NCI-H1105 (cell line): ENCODE measurements around the gene PROCA1.

Experiments
- DNase-seq: peaks from one replicate; lab custom pipeline; 2025; lab: John Stamatoyannopoulos, UW

The PROCA1 gene

DNA sequence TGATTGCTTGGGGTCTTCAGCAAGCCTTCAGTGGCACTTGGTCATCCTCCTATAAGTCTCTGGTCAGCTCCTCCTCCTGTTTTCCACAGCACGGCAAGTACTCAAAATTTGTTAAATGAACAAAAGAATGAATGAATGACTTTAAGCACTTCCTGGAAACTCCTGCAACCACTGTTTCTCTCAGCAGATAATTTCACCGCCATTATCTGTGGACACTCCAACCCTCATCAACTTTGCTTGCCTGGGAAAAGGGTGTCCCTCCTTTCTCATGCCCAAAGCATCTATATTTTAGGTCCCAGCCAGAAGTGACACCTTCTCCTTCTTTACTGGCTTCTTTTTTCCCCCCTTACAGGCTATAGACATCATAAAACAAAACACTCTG is 4.4 kb downstream of the PROCA1 start:
- DNase-seq = no peak

DNA sequence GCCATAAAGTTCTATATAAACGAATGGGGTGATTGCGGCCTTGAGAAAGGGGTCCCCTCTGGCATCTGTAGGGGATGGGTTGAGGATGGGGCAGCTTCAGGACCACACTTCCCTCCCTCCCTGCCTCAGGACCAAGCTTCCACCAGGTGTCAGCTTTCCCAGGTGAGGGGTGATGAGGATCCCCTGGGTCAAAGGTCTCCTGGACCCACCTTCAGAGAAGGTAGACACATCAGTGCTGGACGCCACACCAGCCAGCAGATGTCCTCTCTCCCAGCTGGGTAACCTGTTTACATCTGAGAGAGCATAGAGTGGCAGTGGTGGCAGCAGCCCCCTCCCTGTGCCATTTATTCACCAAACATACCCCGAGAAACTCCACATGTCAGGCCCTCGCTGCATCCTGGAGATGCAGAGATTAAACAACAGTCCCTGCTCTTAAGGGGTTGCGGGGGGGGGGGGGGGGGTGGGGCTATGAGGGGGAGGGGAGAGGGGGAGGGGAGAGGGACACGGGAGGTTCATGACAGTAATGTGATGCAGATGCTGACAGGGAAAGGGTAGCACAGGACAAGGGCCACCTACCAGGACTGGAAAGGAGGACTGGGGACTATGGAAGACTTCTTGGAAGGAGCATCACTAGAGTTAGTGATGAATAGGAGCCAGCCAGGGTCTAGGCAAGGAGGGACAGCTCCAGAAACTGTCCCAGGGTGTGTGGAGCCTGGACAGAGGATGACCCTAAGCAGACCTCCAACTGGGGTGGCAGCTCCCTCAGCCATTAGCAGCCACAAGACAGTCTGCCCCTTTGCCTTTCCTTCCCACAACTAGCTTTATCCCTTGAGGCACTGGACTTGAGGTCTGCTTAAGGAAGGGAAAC is 5.0 kb downstream of the PROCA1 start:
- DNase-seq = no peak

DNA sequence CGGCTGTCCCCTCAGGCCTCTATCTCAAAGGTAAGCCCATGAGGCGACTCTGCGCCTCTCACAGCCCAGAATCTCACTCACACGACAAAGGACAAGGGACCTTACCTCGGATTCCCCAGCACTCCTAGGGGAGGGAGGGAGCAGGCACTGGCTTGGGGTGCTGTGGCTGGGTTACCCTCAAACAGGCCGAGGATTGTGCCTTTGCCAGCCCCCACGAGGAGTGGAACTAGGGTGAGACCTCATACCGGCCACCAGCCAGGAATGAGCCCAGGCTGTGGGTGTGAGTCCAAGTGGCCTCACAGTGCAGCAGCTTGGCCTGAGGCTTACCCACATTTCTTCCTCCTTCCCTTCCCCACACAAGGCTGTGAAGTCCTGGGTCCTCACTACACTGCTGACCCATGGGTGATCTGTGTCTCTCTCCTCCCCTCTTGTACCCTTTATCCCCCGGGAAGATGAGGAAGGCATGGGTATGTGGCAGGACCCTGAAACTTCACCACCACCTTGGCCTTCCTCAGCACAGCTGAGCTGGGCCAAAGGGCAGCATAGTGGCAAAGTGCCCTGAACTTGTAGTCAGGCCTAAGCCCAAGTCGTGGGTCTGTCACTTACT is 5.9 kb downstream of the PROCA1 start:
- DNase-seq = no peak

DNA sequence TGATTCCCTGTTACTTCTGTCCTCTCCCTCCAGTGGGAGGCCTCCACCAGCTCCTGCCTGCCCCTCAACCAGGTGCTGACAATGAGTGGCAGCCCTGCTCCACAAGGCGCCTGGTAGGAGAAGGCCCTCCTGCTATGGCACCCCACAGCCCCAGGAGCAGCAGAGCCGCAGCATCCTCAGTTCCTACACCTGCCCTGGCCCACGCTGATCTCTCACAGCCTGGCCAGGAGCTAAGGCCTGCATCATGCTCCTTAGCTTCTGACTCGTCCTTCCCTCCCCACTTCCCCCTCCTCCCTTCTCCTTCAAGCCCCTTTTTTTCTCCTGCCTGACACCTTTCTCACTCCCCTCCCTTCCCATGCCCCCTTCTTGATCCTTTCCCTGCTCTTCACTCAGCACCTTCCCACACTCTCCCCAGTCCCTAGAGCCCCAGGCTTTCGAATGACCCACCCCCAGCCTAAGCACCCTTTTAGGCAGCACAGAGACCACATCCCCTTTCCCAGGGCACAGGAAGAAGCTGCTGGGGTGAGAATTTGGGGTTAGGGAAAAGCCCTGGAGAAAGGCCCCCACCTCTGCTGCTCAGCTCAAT is 6.5 kb downstream of the PROCA1 start:
- DNase-seq = no peak

DNA sequence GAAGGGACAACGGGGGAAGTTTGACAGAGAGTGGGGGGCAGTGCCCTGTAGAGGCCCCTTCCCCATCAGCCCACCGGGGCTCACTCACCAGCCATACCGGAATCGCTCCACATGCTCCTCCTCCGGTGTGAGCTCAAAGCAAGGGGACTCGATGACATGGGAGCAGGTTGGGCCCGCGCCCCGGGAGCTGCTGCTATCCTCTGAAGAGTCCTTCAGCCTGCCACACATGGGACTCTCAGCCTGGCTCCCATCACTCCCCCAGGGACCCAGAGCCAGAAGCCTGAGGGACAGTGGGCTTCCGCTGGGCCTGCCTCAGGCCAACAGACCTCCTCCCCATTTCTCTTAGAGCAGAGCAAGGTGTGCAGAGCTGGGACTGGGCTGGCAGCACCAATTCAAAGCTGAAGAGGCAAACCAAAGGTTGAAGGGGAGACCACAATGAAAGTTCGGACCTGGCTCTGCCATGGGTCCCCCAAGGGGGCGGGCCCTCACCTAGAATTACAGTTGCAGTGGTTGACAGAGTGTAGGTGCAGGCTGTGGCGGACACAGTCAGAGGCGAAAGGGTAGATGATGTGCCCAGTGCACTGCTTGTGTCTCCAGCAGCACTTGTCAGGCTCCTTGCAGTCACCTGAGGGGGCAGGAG is 7.3 kb downstream of the PROCA1 start:
- DNase-seq = no peak

DNA sequence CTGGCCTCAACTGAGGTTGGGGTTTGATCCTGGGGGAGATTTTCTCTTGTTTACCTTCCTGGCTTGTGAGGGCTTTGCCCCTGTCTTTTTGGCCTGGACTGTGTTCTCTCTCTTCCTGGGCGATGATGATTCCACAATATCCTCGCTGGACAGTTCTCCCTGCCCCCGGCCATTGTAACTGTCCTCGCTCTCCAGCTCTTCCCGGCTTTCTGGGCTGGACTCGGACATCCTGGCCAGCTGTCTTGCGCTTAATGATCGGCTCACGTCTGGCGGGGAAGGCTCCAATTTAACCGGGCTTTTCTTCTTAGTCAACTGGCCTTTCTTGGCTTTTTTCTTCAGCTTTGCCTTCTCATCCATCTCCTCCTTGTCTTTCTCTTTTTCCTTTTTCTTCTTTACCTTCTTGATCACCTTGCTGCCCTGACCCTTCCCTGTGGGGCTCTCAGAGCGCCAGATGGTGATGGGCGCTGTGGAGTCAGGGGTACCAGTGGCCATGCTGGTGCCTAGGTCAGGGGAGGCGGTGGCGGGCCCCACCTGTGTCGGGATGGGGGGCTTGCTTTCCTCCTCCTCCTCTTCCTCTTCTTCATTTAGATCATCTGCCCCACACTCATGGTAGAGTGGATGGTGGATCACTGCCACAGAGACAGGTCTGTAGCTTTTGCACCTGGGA is 8.0 kb downstream of the PROCA1 start:
- no peak for DNase-seq

DNA sequence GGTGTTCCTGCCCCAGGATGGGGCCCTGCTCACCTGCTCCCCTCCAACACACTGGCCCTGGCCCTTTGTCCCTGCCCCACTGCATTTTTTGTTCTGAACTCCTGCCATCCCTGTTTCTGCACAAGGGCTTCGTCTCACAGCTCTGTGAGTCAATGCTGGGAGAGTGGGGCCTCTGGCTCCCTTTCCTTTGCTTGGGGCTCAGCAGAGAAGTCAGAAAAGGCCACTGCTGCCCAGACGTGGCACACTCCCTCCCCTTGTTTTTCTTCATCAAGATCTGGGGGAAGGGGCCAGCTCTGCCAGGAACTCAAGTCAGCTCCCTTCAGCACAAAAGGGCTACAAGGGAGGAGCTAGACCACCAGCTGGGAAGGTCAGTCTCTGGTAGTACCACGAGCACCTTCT is 8.9 kb downstream of the PROCA1 start:
- DNase-seq = no peak

DNA sequence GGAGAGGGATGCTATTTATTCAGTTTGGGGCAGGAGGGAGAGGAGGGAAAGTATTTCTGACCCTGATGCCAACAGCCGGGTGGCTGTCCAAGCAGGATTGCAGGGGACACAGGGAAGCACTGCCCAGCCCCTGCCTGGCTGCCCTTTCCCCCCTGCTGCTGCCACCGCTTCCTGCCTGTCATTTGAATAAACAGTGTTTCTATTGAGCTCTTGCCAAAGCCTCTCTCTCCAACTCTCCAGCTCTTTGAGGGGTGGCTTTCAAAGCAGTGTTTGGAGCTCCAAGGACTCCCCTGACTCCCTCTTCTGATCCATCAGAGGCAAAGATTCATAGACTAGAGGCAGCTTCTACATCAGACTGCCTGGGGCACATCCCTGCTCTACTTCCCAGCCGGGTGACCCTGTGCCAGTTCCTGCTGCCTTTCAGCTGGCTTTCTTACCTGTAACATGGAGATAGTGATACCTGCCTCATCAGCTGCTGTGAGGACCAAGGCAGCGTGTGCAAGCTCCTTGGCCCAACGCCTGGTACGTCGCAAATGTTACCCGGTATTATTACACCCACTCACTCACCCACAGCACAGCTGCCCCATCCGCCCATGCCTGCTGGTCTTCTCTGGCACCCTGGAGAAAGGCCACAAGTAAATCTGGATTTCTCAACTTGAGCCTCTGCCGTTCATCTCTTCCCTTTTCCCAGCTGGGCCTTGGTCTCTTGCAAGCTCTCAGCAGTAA is 9.5 kb downstream of the PROCA1 start:
- DNase-seq = no peak

DNA sequence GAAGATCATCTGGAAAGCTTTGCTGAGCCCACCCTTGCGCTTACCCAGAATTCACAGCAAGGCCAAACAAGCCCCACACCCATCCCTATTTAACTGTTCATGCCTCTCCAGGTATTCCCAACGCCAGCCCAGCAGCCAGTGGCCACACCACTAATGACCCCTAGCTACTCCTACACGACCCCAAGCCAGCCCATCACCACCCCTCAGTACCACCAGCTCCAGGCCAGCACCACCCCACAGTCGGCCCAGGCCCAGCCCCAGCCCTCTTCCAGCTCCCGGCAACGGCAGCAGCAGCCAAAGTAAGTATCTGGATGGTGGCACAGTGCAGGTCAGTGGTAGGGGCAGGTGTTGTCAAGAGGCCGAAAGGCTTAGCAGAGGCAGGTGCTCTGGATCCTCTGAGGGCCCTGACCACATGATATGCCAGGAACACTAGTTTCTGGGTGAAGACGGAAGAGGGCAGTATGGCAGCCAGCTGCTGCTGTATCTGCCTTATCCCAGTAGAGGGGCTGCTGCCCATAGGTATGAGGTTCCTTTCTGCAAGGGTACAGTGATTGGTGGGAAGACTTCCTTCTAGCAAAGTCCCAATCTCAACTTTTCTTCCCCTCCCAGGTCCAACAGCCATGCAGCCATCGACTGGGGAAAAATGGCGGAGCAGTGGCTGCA is 10.7 kb downstream of the PROCA1 start:
- DNase-seq = no peak

DNA sequence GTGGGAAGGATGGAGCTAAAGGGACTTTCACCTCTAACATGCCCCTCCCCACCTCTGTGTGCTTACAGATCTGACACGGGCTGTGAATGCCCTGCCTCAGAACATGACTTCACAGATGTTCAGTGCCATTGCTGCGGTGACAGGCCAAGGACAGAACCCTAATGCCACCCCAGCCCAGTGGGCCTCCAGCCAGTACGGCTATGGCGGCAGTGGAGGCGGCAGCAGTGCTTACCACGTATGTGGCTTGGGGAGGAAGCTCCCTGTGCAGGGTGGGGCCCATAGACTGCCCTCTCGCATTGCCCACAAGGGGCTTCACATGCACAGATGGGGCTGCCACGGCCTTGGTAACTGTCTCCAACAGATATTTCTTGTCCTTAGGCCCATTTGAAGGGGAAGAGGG is 11.4 kb downstream of the PROCA1 start:
- no peak for DNase-seq

DNA sequence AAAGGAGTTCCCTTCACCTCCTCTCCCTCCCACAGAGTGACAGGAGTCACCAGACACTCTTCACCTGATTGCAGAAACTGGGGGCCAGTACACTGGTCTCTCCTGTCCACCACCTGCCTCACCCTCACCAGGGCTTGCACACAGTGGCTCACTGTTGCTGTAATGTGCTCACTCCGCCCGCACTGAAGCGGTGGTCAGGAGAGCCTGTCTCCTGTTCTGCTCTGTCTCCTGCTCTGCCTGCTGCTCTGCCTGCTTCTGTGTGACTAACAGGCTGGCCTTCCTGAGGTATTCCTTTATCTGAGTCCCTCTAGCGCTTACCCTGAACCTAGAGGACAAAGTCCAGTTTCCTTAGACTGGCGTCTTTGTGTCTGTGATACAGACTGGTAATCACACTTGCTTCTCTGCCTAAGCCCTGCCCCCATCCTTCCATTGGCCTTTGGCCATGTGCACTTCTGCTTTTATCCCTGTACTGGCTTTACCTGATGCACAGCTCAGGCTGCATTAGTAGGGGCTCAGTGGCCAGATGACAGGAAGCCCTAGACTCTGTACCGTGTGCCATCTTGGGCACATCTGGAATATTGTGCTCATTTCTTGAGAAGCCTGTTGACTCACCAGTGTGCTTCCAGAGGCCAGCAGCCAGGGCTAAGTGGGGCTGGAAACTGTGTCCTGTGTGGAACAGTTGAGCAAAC is 13.3 kb downstream of the PROCA1 start:
- no peak for DNase-seq

DNA sequence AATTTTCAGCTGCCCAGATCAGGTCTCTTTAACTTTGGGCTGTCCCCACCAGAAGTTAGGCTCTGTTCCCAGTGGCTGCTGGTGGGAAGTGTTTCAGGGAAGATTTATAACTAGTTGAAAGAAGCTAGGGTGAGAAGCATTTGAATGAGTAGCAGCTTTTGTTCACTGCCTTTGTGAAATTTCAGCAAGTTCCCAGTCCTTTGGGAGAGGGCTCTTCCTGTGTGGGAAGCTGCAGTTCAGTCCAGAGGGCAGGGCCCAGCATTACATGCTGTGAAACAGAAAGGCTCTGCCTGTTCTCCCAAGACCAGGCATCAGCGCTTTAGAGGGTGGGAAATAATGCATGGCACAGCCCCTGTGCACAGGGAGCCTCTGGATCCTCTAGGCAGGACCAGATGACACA is 17.8 kb downstream of the PROCA1 start:
- no peak for DNase-seq

DNA sequence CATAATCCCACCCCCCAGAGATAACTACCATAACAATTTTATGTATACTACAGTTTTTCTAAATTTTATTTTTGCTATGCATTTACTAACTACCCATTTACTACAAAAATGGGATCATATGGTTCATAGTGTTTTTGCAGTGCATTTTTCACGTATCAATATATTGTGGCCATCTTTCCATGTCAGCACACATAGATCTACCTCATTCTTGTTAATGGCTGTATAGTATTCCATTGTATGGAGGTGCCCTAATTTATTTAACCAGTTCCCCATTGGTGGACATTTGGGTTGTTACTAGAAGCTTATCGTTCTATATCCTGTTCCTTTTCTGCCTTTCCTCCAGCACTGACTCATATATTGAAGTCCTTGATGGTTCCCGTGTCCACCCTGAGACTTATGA is 22.7 kb downstream of the PROCA1 start:
- DNase-seq = no peak

DNA sequence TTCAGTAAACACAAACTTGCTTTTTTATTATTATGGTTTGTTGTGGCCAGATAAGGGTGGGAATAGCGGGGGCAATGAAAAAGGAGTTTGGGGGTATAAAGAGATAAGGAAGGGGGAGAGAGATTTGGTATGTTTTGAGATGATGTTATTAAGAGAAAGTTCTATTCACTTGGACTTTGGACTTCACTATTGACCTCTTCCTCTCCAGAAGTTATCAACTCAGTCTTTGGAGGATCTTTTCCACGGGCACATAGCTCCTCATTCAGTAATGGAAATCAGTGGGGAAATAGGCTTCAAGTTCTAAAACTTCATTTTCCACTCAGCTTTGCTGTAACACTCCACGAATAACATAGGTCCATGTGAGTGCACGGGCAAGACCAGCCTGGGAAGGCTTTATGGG is 23.2 kb downstream of the PROCA1 start:
- DNase-seq = no peak

DNA sequence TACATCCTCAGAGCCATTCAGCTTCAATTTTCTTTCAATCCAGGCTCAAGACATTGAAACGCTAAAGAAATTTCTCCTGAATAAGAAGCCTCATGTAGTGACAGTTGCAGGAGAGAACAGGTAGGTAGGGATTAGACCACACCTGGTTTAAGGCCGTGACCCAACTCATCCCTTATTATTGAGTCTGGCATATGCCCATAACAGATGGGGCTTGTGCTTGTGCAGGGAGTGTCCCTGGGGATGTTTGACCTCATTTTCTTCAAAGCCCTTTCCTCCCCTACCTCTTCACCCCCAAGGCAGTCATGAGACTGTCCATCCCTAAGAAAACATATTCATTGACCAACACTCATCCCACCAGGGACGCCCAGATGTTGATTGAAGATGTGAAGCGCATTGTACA is 25.4 kb downstream of the PROCA1 start:
- DNase-seq = no peak

DNA sequence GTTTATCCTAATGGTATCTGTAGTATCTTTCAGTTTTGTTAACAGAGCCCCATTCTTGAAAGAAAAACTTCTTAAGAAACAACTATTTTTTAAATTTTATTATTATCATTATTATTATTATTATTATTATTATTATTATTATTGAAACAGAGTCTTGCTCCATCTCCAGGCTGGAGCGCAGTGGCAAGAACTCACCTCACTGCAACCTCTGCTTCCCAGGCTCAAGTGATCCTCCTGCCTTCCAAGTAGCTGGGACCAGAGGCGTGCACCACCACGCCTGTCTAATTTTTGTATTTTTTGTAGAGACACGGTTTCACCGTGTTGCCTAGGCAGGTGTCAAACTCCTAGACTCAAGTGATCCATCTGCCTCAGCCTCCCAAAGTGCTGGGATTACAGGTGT is 26.3 kb downstream of the PROCA1 start:
- DNase-seq = no peak

DNA sequence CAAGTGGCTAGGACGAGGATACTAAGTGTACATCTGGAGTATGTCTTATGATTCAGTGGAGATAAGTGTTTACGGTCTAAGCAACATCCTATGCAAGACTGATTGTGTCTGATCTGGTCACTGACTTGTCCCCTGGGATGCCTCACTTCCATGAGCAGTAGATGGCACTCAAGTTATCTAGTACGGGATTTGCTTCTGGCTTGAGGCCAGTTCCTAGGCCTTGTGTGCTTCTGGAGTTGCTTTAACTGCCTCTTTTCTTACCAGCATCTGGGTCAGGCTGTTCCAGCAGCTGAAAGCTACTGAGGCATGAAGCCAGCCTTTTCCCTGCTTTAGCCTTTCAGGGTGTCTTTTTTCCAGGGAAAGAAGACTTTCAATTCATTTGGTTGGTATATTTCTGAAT is 26.7 kb downstream of the PROCA1 start:
- no peak for DNase-seq

DNA sequence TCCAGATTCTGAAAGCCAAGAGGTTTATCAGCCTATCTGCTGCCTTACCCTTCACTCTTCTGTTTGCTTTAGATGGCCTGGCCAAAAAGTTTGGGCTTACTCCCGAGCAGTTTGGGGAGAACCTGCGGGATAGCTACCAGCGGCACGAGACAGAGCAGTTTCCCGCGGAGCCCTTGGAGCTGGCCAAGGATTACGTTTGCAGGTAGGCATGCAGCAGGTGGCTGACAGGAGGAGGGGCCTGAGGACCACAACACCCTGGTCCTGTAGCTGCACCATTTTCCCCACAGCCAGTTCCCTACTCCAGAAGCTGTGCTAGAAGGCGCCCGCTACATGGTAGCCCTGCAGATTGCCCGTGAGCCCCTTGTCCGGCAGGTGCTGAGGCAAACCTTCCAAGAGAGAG is 29.0 kb downstream of the PROCA1 start:
- DNase-seq = no peak

DNA sequence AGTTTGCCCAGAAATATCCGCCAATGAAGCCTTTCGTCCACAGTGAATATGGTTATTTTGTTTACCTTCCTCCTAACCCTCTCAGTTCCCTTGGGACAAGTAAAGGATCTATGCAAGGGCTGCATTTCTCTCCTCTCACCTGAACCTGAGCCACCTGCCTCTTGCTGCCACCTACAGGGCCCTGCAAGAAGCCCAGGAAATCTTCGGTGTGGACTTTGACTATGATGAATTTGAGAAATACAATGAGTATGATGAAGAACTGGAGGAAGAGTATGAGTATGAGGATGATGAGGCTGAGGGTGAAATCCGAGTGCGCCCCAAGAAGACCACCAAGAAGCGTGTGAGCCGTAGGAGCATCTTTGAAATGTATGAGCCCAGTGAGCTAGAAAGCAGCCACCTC is 35.7 kb downstream of the PROCA1 start:
- DNase-seq = no peak

DNA sequence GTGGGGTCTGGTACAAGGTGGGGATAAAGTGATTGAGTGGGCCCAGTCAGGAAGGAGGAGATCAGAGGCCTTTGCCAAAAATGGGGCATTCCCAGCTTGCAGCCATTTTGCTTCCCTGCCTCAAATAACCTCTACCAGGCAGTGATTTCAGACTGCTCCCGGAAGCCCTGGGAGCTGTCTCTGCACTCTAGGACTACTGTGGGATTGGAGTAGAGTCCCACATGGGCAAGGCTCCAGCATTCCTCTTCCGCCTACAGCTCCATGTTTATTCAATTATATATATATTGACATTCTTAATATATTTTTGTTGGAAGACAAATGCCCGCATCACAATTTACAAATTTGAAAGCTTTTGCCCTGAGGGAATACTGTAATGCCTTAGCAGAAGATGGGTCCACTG is 36.2 kb downstream of the PROCA1 start:
- DNase-seq = no peak

DNA sequence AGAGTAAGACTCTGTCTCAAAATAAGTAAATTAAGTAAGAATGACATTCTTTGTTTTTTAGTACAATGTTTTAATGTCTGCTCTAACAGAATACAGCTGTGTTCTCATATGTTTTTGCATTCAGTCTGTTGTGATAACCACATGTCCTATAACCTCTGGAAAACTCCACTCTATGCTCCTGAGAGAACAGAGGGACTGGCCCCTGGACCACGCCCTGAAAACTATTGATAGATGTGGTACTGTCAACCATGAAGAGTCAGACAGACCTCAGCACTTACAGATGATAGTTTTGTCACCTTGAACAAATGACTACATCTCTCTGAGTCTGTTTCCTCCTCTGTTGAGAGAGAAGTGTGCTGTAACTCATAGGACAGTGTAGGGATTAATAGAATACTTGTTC is 41.8 kb downstream of the PROCA1 start:
- DNase-seq = no peak
